ENCODE measurements around the gene HES7. TPM values are rescaled to one million over a fixed set of nuclear protein-coding genes. Genes with fewer than 3 reads are reported as not detected.
"Not testable (repeated sequence)": the region's sequence is repeated elsewhere in the genome, so short reads cannot be mapped to it uniquely, and the experiment has no call there.

HES7 gene
- total RNA-seq, 1 experiment from 2014 or later, result 0.40 TPM

- peak; percentile 42 for DNase-seq (ENCODE audit: low read depth)
Measured at GRCh38 chr17:8122924-8123694, 797 bp downstream of the HES7 start.

- DNase-seq (ENCODE audit: low read depth), result peak; percentile 70
Measured at GRCh38 chr17:8122422-8122923, 1.4 kb downstream of the HES7 start.

GRCh38 chr17:8121681-8122421 lies 2.1 kb downstream of the HES7 start:
- peak; percentile 85 for DNase-seq (ENCODE audit: low read depth)

- no peak for DNase-seq (ENCODE audit: low read depth)
Measured at GRCh38 chr17:8121407-8121680, 2.6 kb downstream of the HES7 start.

- DNase-seq (ENCODE audit: low read depth), result peak; percentile 78
Measured at GRCh38 chr17:8120520-8121406, 3.1 kb downstream of the HES7 start.

GRCh38 chr17:8119581-8120519 lies 4.1 kb downstream of the HES7 start:
- DNase-seq (ENCODE audit: low read depth), result peak; percentile 88

GRCh38 chr17:8118769-8119580 lies 4.9 kb downstream of the HES7 start:
- peak; percentile 79 for DNase-seq (ENCODE audit: low read depth)

- DNase-seq (ENCODE audit: low read depth), result peak; percentile 80
Measured at GRCh38 chr17:8117980-8118768, 5.7 kb downstream of the HES7 start, which contains the start of gene ALOXE3. Gene ALOXE3 (minus strand): TSS chr17:8118514. CDS start chr17:8117990, 524 bp downstream.

- DNase-seq (ENCODE audit: low read depth), result no peak
Measured at GRCh38 chr17:8117367-8117979, 6.4 kb downstream of the HES7 start.

GRCh38 chr17:8116776-8117175 lies 7.1 kb downstream of the HES7 start:
- DNase-seq (ENCODE audit: low read depth), result no peak

- no peak for DNase-seq (ENCODE audit: low read depth)
Measured at GRCh38 chr17:8110907-8111306, 13.0 kb downstream of the HES7 start.

GRCh38 chr17:8110456-8110804 lies 13.5 kb downstream of the HES7 start:
- DNase-seq (ENCODE audit: low read depth), result no peak

GRCh38 chr17:8109661-8110455 lies 14.0 kb downstream of the HES7 start:
- peak; percentile 51 for DNase-seq (ENCODE audit: low read depth)

GRCh38 chr17:8108972-8109660 lies 14.8 kb downstream of the HES7 start:
- no peak for DNase-seq (ENCODE audit: low read depth)

- DNase-seq (ENCODE audit: low read depth), result not testable (repeated sequence)
Measured at GRCh38 chr17:8106980-8107379, 16.9 kb downstream of the HES7 start.

- peak; percentile 29 for DNase-seq (ENCODE audit: low read depth)
Measured at GRCh38 chr17:8105957-8106398, 17.9 kb downstream of the HES7 start.

GRCh38 chr17:8104911-8105310 lies 19.0 kb downstream of the HES7 start:
- DNase-seq (ENCODE audit: low read depth), result no peak

Measured in Daoy (cell line).